NCI-H1105 treated with DMSO at 0.1 percent for 48 hours (cell line): Measurements from ENCODE around the gene KLRK1.
"Not testable (repeated sequence)": the region's sequence is repeated elsewhere in the genome, so short reads cannot be mapped to it uniquely, and the experiment has no call there.

Experiments
- DNase-seq: peaks from one replicate; lab custom pipeline; 2025; lab: John Stamatoyannopoulos, UW

The KLRK1 gene

GRCh38 chr12:10388624-10389413, 1.0 kb downstream of the KLRK1 start:
- no peak for DNase-seq

DNA sequence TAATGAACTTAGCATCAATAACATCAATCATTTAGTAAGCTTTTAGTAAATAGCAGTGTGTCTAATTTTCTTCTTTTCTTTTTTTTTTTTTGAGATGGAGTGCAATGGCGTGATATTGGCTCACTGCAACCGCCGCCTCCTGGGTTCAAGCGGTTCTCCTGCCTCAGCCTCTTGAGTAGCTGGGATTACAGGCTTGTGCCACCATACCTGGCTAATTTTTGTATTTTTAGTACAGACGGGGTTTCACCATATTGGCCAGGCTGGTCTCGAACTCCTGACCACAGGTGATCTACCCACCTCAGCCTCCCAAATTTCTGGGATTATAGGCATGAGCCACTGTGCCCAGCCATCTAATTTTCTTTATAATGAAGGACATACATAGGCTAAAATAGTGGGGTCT, 2.3 kb downstream of the KLRK1 start:
- not testable (repeated sequence) for DNase-seq

- no peak for DNase-seq
These were observed 3.0 kb downstream of the KLRK1 start for GRCh38 chr12:10386857-10387256.

- DNase-seq: no peak
These were observed 4.7 kb downstream of the KLRK1 start for GRCh38 chr12:10385166-10385613.

DNA sequence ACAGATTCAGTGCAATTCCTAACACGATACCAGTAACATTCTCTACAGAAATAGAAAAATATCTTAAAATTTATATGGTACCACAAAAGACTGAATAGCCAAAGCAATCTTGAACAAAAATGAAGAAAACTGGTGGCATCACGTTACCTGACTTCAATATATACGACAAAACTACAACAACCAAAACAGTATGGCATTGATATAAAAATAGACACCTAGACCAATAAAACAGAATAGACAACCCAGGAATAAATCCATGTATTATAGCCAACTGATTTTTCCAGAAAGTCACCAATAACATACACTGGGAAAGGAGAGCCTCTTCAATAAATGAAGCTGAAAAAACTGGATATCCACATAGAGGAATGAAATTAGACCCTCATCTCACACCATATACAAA, 5.7 kb downstream of the KLRK1 start:
- no peak for DNase-seq

GRCh38 chr12:10381928-10382628, 7.8 kb downstream of the KLRK1 start:
- no peak for DNase-seq

DNA sequence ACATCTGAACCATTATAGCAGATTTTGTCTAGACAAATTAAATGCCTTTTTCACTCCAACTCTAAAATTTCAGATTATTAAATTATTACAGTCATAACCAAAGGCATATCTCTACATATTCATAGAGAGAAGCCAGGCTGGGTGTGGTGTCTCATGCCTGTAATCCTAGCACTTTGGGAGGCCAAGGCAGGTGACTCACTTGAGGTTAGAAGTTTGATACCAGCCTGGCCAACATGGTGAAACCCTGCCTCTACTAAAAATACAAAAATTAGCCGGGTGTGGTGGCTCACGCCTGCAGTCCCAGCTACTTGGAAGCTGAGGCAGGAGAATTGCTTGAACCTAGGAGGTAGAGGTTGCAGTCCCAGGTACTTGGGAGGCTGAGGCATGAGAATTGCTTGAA, 11.1 kb downstream of the KLRK1 start:
- not testable (repeated sequence) for DNase-seq

- no peak for DNase-seq
These were observed 15.2 kb downstream of the KLRK1 start for GRCh38 chr12:10374624-10375018.

DNA sequence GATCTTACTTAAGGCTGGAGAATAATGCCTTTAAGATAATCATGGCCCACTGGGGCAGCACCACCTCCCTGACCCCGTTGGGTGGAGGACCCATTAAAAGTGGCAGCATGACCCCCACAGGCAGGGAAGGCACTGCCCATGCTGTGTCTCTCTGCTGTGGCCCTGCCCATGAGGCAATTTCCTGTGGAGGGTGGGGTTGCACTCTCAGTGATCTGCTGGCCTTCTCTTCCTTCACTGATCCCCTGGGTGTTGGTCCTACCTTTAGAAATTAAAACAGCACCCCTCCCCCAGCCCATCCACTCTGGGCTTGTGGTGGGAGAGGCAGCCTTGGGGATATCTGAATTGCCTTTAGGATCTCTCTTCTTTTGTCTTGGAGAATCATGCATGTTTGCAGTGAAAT, 17.3 kb downstream of the KLRK1 start:
- no peak for DNase-seq

- not testable (repeated sequence) for DNase-seq
These were observed 17.8 kb downstream of the KLRK1 start for GRCh38 chr12:10371893-10372535.

GRCh38 chr12:10369557-10370415, 20.1 kb downstream of the KLRK1 start:
- DNase-seq: no peak

GRCh38 chr12:10368206-10369171, 21.4 kb downstream of the KLRK1 start:
- no peak for DNase-seq

- not testable (repeated sequence) for DNase-seq
These were observed 22.1 kb downstream of the KLRK1 start for GRCh38 chr12:10367714-10368113.

DNA sequence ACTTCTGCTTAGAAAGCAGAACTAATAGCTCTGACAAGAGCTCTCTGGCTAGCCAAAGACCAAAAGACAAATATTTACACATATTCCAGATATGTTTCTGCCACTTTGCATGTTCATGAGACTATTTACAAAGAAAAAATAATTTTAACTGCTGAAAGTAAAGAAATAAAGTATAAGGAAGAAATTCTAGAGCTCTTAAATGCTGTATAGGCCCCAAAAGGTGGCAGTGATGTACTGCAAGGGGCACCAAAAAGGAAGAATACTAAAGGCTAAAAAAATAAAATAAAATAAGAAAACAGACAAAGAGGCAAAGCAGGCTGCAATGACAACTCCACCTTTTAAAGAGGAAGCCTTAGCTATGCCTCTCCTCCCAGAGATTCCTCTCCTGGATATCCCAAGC, 23.0 kb downstream of the KLRK1 start:
- no peak for DNase-seq

- peak; percentile 60 for DNase-seq
These were observed 24.0 kb downstream of the KLRK1 start for GRCh38 chr12:10365696-10366405.

- peak; percentile 94 for DNase-seq
These were observed 24.8 kb downstream of the KLRK1 start for GRCh38 chr12:10364815-10365622.

DNA sequence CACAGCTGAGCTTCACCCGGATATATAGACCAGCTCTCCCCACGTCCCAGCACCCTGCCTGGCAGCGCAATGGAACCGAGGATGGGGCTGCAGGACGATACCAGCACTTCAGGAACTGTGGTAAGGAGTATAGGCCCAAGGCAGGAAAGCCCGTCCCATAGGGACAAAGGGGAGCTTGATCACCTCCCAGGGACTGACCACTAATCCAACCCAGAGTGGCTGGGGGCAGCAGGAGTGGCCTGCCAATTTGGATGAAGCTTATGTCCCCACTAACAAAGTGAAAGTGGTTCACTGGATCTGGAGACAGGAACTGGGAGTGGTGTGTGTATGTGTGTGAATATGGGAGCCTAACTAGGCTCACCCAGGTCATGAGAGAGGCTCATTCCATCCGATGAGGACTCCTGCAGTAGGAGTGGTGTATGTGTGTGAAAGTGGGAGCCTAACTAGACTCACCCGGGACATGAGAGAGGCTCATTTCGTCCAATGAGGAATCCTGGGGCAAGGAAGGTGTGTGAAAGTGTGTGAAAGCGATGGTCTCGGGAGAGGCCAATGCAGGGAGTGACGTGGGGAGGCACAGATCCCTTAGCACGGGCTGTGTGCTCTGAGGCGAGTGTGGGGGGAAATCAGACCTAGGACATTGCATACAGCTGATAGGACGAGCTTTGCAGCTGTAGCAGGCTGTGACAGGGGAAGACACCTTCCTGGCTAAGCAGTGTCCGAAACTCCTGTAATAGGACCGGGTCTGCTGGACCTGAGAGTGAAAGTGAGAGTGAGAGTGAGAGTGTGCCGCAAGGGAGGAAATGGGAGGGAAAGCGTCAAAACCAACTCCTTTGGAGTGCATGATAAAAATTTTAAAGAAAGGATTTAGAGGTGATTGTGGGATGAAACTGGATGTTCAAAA, 25.7 kb downstream of the KLRK1 start:
- peak; percentile 43 for DNase-seq

GRCh38 chr12:10363658-10363913, 26.3 kb downstream of the KLRK1 start:
- DNase-seq: no peak
